Hippocampal formation (tissue), 2 donors: ENCODE measurements around the gene ARMC2.

Experiments
- DNase-seq, 2 donors: peaks; one replicate each; lab custom pipeline; 2025; lab: John Stamatoyannopoulos, UW

Gene ARMC2

DNA sequence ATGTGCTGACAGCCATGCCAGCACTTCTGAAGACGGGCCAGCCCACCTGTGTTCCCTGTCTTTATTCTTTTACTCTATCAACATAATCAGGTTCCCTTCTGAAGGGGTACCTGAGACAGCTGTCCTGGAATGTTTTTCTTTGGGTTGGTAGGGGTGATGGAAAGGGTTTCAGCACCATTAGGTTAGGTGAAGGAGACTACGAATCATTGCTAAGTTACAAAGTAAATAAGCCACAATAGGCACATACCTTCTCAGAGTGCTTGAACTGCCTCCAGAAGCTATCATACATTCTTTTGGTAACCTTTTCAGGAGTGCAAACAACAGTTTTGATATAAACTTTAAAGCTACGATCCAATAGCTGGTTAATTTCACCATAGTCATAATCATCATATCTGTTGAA lies 140.1 kb downstream of the ARMC2 start:
- DNase-seq: no peak

DNA sequence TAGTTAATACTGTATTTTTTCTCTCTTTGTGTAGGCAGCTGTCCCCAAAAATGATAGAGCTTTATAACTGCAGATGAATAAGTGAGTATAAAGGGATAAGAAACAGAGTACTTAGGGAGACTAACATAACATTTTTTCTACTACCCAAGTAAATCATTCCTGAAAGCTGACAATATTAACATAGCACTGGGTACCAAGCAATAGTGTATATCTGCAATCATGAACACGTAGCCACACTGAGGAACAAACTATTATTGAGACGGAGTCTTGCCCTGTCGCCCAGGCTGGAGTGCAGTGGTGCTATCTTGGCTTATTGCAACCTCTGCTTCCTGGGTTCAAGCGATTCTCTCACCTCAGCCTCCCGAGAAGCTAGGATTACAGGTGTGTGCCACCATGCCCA lies 140.5 kb downstream of the ARMC2 start:
- no peak for DNase-seq

DNA sequence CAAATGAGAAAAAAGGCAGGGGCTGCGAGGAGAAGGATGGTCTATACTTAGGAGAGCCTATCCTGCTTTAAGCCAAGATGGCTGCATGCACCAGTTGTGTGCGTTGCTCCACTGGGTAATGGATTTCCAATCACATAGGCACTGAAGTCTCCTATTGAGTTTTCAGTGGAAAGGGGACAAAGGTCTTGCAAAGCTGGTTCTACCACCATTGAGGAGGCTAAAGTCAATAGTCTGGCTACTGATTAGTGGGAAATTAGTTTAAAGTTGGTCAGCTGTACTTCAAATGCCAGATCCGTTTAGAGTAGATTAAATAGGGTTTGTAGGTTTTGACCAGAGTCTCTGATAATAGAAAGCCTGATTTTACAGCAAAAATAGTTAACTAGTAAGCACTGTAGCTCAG lies 141.5 kb downstream of the ARMC2 start:
- no peak for DNase-seq

DNA sequence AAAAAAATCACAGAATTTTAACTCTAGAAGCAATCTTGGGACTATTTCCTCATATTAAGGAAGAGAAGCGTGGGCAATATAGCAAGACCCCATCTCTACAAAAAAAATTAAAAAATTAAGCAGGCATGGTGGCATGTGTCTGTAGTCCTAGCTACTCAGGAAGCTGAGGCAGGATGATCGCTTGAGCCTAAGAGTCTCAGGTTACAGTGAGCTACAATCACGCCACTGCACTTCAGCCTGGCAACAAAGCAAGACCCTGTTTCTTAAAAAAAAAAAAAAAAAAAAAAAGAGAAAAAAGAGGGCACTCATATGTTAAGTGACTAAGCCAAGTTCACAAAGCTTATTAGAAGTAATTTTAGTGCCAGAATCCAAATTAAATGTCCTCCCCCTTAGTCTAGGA lies 145.7 kb downstream of the ARMC2 start:
- DNase-seq: no peak

DNA sequence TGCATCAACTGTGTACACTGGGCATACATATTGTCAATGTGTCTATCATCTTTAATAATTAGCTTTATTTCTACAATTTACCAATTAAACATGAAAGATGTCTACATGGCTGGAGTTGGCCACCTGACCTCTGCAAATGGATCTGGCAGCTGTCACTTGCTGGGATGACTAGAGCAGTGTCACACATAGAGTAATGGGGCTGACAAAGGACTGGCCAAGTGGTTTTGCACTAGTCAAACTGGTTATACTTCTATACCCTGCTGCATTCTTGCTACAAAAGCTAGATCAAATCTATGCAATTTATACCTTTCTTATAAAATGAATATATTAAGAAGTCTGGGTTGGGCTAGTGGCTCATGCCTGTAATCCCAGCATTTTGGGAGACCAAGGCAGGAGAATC lies 147.1 kb downstream of the ARMC2 start:
- no peak for DNase-seq

DNA sequence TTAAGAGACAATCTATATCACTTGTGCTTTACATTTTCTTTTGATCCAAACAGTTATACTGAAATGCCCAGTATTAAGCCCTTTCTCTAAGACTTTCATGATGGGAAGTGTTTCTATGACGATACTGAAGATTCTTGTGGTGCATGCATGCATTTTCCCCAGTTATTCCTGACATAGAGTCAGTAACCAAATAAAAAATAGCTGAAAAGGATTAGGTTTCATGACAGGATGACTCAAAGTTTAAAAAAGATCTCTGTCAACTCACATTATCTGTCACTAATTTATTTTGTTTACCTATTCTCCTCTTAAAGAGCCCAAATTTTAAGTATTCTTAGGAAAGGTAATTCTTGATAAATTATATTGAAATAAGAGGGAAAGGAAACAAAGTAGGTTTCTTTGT lies 148.0 kb downstream of the ARMC2 start:
- no peak for DNase-seq

DNA sequence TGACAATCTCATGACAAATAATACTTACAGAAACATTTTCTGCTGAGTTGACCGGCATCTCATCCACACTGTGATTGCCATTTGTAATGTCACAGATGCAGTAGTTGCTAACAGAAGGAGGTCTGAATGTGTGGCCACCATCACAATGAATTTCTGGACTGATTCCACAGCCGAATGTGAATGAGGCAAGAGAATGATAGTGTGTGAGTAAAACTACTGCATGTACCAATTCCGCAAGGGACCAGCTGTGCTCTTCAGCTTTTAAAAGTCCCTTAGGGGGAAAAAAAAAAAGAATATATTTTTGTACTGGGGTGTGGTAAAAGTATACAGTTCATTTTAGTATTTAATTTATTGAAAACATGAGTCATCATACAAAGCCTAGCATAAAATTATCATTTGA lies 150.3 kb downstream of the ARMC2 start:
- DNase-seq: no peak

DNA sequence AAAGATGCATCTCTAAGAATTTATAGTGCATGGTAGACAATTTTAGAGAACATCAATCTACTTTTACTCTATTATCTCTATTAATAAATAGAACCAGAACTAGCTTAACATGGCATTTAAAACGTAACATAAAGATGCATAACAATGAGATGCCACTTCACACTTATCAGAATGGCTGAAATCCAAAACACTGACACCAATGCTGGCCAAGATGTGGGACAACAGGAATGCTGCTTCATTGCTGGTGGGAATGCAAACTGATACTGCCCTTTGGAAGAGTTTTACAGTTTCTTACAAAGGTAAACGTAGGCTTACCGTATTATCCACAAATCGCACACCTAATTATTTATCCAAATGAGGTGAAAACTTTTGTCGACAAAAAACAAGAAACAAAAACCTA lies 151.2 kb downstream of the ARMC2 start:
- no peak for DNase-seq

DNA sequence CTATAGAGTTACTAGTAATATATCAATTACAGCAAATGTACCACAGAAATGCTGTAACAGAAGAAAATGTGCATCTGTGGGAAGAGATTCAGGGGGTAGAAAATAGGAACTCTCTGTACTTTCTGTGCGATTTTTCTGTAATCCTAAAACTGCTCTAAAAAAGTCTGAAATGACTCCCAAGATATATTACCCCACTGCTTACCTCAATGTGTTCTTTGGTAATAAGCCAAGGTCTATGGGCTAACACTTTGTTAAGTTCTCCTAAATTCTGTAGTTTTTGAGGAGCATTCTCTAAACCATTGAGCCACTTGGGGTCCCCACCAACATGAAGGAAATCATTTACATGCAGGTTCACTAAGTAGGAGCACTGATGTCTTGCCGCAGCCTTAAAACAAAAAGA lies 152.1 kb downstream of the ARMC2 start:
- DNase-seq: no peak

DNA sequence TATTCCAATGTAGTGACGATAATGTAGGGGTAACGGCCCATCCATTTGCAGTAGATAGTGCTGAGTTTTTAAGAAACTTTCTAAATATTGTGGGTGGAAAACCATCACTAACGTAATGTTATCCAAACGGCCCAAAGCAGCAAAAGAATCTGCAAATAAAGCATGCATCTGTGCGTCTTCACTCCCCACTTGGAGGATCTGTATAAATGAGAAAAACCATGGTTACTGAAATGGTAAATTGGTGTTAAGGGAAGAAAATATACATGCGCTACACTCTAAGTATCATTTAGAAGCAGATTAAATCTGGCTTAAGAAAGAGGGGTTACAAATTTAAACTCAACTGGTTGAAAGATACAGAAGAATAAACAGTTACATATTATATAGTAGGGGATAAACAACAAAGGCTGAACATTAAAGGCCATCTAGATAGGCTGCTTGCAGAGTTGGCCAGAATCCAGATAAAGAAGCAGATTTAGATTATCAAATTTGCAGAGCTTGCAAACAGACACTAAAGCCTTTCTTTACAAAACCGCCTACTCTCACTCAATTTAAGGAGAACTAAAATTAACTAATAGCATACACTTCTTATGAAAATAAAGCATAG lies 153.2 kb downstream of the ARMC2 start:
- DNase-seq: no peak

DNA sequence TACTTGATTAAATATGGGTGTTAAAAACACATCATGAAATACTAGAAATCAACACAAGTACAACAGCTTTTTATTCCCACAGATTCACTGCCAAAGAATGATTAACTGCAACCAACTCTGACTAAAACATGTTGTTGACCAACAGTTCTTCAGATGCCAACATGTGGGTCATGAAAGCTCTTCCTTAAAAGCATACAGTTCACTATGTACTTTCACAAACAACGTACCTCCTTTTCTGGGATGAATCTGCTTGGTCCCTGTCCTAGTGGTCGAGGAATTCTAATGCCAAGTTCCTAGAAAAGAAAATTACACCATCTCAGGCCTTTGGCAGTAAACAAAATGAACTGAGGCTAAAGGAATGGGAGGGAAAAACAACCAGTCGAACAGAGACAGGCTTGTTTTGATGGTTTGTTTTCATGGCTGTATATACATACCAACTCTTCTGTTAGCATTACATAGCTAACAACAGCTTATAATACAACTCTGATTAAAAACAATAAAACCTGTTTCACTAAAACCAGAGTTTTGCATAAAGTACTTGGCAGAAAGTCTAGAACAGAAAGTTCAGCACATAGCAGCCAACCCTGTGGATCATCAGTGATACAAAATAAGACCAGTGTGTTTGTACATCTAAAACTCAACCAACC lies 154.0 kb downstream of the ARMC2 start:
- peak in 1 of 2 donors; percentile 87 for DNase-seq

DNA sequence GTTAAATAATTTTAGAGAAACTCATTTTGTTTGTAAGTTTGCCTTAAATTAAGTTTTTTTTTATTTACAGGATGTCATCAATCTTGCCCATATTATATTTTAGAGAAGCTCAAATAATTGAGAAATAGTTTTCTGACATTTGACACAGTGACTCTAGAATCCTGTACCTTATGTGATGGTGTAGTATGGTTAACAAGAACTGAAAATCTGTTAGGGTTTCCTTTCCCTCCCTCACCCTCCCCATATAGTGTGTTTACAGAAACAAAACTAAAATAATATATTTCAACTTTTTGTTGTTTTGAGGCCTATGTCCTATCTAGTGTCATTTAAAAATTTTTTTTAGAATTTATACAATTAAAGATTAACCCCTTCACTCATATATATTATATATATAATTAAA lies 154.7 kb downstream of the ARMC2 start:
- DNase-seq: no peak

DNA sequence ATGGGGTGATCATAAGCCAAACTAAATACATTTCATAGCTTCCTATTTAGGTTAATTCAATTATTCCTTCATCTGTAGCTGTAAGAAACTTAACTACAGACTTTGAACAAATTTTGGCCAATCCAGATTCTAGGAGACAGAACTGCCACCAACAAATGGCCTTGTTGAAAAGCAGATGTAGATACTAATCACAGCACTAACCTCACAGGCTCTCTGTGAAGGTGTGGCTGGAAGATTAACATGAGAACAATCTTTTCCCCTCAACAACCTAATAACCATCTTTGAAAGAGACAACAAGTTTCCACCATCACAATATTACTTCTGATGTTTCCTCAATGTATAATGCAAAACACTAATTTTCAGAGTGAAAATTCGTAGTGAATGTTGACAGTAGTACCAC lies 158.6 kb downstream of the ARMC2 start:
- DNase-seq: no peak

DNA sequence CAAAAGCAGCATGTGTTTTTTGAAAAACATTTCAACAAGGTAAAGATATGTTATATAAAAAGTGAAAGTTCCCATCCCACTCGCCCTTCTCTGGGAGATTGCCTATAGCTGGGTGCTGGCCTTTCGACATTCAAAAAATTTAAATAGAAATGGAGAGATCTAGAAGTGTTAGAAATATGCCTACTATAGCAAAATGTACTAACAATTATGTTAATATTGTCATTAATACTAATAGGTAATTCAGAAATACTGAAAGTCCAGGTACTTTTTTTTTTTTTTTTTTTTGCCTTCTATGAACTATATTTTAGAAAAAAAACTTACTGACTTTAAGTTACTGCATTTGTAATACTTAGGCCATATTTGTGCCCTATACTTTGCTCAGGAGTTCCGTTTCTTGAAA lies 159.3 kb downstream of the ARMC2 start:
- no peak for DNase-seq

DNA sequence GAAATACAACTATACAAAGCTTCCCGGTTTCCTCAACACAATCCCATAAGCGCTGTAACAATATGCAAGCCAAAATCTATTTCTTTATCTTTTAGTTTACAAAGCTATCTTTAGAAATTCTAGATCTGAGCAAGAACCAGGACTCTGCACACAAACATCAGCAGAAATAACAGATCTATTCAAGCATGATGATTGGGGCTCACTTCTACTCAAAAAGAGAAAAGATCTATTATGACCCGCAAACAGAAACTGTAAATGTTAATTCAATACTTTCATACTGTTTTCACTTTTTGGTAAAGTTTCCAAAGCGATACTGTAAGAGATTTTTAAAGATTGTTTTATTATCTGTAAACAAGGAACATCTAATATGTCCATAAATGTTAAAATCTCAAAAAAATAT lies 159.8 kb downstream of the ARMC2 start:
- DNase-seq: peak in 1 of 2 donors; percentile 42

DNA sequence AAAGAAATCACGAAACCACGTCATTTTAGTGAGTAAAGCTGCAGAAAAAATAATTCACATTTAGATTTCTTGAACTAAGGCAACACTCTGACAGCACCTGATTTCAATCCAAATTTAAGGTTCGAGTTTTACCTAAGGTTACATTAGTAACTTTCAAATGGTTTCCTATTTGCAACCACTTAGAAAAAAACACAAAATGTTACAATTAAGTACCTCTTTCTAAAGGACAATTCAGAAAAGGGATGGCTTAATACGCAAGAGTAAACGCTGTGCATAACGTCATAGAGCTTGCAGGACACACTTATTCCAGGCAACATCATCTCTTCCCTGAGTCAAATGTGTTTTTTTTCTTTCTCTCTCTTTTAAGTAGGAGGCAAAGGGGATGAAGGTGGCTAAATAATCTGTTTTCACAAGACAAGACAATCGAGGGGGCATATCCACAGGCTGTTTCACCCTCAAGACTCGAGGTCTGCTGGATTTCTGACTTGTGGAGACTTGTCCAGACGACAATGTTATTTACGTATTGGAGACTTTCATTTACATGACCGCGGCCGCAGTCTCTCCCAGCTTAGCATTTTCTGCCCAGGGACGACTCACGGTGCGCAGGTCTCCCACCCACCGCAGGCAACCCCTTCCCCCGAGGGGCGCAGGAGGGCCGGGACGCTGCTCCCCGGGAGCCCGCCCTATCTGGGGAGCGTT lies 160.5 kb downstream of the ARMC2 start:
- DNase-seq: peak in 1 of 2 donors; percentile 67

DNA sequence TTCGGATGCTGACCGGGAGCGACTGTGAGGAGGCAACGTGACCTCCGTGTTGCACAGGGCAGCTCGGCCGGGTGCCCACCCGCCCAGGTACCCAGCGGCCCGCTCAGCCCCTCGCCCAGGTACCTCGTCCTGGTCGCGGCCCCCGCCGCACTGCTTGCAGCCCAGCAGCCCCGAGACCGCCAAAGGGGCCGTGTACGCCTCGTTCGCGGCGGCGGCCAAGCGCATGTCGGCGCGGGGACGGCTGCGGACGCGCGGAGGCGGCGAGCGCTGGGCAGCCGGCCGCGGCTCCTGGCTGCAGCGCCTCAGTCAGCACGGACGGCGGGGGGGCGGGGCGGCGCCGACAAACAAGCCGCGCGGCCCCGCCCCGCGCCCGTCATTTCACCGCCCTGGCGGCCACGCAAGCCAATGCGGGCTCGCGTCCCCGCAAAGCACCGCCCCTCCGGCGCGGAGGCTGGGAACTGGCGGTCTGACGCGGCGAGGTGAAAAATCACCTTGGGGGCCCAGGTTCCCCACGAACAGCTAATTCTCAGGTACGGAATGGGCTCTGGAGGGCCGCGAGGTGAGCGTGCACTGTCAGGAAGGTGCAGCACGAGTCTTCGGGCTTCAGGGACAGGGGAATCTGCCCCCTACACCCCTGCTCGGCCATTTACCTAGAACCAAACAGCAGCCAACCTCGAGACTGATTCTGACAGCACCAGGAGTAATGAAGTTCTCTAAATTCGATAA lies 161.2 kb downstream of the ARMC2 start:
- peak; percentile 88 for DNase-seq

DNA sequence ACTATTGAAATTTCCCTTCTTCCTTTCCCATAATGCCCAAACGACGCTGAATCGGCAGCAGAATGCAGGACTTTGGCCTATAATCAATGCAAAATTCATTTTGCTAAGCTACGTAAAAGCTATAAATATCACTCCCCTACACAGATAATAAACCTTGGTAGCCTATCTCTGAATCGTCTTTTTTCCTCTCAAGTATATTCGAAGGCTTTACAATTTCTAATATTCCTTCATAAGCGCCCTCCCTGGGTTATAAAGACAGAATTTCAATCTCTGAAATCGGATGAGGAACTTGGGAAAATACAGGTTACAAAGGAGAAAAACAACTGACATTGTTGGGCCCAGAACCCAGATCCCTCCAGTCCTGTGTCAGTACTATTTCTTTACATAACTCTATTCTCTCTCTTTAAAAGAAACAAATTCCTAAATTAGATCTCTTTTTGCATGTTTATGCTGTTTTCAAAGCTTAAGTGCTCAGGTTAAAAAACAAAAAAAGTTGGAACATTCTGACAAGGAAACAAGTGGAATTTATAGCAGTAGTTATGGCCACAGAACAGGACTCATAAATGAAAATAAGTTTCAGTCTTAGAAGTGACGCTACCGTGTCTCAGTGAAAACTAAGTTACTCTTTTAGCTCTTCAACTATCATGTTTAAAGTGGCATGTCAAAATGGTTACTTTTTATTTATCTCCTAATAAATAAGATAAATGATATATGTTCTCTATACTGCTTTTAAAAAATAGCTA lies 161.9 kb downstream of the ARMC2 start:
- no peak for DNase-seq

DNA sequence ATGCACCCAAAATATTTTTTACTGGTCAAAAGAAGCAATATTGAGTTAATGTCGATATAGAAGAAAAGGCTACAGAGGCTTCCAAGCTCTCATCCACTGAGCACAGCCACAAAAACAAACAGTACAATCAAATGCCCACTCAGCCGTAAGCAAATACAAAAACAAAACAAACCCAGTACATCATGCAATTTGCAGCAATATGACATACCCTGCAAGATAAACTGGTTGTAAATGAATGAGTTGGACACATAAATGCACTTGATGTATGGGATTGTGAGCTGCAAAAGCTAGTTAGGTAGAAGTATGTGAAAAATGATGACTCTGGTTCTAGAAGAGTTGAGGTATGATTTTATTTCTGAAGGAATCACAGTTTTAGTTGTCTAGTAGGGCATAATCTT lies 162.5 kb downstream of the ARMC2 start:
- DNase-seq: no peak

DNA sequence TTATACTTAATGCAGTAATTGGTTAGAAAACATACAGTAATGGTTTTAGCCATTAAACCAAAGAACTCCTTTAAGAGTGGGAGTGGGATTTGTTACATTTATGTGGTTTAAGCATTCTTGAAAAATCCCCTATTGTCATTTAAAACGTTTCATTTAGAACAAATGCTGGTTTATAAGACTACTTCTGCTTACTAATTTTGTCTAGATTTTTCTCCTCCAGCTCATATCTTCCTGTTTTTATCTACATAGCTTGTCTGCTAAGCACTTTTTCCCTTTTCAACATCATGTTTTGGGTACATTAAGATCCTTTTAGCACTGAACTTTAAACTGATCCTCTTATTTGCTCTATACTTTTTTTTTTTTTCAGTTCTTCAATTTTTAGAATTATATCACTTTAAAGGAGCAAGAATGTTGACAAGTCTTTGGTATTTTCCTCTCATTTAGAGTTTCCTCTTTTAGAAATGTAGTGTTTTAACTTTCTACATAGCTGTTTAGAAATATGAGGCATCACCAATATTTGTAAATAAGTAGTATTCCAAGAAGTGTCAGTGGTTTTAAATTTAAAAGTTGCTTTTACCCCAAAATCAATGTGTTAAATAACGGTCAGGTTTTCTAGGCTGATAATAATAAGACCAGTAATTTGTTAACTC lies 165.6 kb downstream of the ARMC2 start:
- DNase-seq: no peak

DNA sequence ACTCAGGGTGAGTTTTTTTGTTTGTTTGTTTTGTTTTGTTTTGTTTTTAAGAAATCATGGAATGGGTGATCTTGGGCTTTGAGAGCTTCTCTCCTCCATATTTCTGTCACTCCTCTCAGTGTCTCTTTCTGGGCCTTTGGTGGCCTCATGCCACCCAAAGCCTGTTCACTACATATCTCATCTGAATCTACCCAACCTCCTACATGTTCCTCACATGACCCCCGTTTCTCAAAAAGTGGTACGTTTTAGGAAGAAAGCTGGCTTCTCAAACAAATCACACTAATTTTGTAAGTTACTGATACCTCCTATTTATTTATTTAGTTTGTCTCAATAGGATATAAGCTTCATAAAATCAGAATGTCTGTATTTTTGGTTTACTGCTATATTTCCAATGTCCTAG lies 166.4 kb downstream of the ARMC2 start:
- DNase-seq: no peak

DNA sequence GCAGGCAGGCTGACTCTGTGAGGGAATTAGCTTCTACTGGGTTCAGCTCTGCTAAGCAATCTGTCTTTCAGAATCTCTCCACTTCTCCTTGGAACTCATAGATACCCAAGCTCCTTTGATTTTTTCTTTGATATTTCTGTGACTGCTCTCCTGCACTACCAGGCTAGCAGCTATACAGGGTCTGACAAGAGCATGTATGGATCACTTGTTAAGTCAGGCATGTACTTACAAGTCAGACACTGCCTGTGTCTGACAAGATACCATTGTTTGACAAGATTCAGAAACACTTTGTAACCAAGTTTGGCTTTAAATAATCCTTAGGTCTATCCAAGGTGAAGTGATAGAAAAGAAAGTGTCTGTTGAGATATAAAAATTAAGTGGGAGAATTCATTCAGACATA lies 167.0 kb downstream of the ARMC2 start:
- no peak for DNase-seq
